OCI-LY3 (cell line): ENCODE measurements around the gene METAP1.
"Not testable (repeated sequence)": the region's sequence is repeated elsewhere in the genome, so short reads cannot be mapped to it uniquely, and the experiment has no call there.

ENCODE experiments used
- H2AFZ ChIP-seq: fragments of 200-600, 300-600 bp; shearing (Covaris generic); 2 replicates; pipeline ENCODE4 v1.6.0; 2014; ENCODE audit warnings: antibody characterized with exemption, low read depth, low read length
- H3K27ac ChIP-seq: fragments of 200-600, 300-600 bp; sonication (generic); 2 replicates; pipeline ENCODE4 v1.5.1; 2014; ENCODE audit warnings: mild to moderate bottlenecking, low read length, moderate library complexity, mixed read lengths
- H3K27me3 ChIP-seq: fragments of 200-600, 300-600 bp; sonication (generic); 2 replicates; pipeline ENCODE4 v1.6.1; 2014; ENCODE audit warnings: low read depth, low read length, mixed read lengths
- H3K36me3 ChIP-seq: fragments of 200-600, 300-600 bp; sonication (generic); replicated peaks from 2 replicates; pipeline ENCODE3; 2014; ENCODE audit warnings: low read depth, low read length, mixed read lengths
- H3K4me1 ChIP-seq: fragments of 300-600, 200-600 bp; sonication (generic); 2 replicates; pipeline ENCODE4 v1.6.1; 2014; ENCODE audit warnings: low read length, mixed read lengths
- H3K4me2 ChIP-seq: fragments of 200-600, 300-600 bp; sonication (generic); 2 replicates; pipeline ENCODE4 v1.6.1; 2014; ENCODE audit warnings: low read length, mixed read lengths
- H3K4me3 ChIP-seq: fragments of 300-600, 200-600 bp; sonication (generic); 2 replicates; pipeline ENCODE4 v1.5.1; 2014; ENCODE audit warnings: antibody characterized with exemption, mild to moderate bottlenecking, low read length, moderate library complexity
- H3K79me2 ChIP-seq: fragments of 300-600, 200-600 bp; shearing (Covaris generic); 2 replicates; pipeline ENCODE4 v1.6.1; 2014; ENCODE audit warnings: mild to moderate bottlenecking, low read length, mixed read lengths
- H3K9ac ChIP-seq: fragments of 300-600, 200-600 bp; shearing (Covaris generic); 2 replicates; pipeline ENCODE4 v1.6.0; 2014; ENCODE audit warnings: mild to moderate bottlenecking, low read length, moderate library complexity
- H3K9me3 ChIP-seq: fragments of 200-600, 300-600 bp; shearing (Covaris generic); 2 replicates; pipeline ENCODE4 v1.6.1; 2014; ENCODE audit warnings: low read length, mixed read lengths; ENCODE audit not compliant: insufficient read depth
- H4K20me1 ChIP-seq: fragments of 200-600, 300-600 bp; sonication (generic); 2 replicates; pipeline ENCODE4 v1.6.1; 2016; ENCODE audit warnings: low read length, mixed read lengths; ENCODE audit not compliant: insufficient read depth
- EZH2phosphoT487 ChIP-seq: fragments of 200-600 bp; shearing (Covaris generic); IDR thresholded peaks from 2 replicates; pipeline ENCODE4 v1.6.1; 2018; ENCODE audit warnings: antibody characterized with exemption, mixed run types, low read depth
- TF ChIP-seq, protein P1 (sequence below): fragments of 200-600, 300-600 bp; sonication (generic); IDR thresholded peaks from 2 replicates; pipeline ENCODE4 v1.5.1; 2014; ENCODE audit warnings: antibody characterized with exemption, low read length, low read depth

Gene METAP1

DNA sequence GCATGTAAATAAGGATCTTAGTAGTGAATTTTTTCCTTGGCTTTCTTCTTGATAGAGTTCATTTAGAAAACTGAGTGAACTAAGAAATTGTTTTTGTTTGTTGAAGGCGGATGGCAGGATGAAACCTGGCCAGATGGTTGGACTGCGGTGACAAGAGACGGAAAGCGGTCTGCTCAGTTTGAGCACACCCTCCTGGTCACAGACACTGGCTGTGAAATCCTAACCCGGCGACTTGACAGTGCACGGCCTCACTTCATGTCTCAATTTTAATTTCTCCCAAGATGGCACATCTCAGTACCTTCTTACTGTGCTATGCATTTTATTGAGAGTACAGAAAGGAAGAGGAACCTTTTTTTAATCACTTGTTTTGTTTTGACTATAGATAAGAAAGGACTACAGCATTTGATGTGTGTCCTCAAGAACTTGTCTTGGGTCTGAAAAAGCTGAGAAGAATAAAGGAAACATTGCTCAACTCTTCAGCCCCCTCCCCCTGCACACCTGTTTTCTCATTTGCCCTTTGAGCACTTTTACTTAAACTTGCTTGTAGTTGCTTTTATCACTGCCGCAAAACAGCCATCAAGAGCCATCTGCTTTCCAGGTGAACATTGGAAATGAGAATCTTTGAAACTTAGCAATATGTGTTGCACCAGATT lies 65.7 kb downstream of the METAP1 start:
- Histone ChIP-seq H4K20me1 (peaks cover 3% of the 10 kb centered on the region; the same call in 1 of the 2 replicates), H3K36me3 (peaks cover 11% of the 10 kb centered on the region), H3K9ac (no peak overlapping the region), H3K4me1 (peaks cover 23% of the 10 kb centered on the region), H3K9me3 (no peaks in the 10 kb centered on the region), H3K79me2 (no peaks in the 10 kb centered on the region), H3K4me3 (no peak overlapping the region), H3K27ac (peak overlapping the region; percentile 51), H3K4me2 (peak overlapping the region; percentile 64; the same call in 1 of the 2 replicates), H2AFZ (no peak overlapping the region), H3K27me3 (no peaks in the 10 kb centered on the region)
- TF ChIP-seq, protein P1, sequence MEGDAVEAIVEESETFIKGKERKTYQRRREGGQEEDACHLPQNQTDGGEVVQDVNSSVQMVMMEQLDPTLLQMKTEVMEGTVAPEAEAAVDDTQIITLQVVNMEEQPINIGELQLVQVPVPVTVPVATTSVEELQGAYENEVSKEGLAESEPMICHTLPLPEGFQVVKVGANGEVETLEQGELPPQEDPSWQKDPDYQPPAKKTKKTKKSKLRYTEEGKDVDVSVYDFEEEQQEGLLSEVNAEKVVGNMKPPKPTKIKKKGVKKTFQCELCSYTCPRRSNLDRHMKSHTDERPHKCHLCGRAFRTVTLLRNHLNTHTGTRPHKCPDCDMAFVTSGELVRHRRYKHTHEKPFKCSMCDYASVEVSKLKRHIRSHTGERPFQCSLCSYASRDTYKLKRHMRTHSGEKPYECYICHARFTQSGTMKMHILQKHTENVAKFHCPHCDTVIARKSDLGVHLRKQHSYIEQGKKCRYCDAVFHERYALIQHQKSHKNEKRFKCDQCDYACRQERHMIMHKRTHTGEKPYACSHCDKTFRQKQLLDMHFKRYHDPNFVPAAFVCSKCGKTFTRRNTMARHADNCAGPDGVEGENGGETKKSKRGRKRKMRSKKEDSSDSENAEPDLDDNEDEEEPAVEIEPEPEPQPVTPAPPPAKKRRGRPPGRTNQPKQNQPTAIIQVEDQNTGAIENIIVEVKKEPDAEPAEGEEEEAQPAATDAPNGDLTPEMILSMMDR, result no peak
- TF ChIP-seq EZH2phosphoT487, result no peak

DNA sequence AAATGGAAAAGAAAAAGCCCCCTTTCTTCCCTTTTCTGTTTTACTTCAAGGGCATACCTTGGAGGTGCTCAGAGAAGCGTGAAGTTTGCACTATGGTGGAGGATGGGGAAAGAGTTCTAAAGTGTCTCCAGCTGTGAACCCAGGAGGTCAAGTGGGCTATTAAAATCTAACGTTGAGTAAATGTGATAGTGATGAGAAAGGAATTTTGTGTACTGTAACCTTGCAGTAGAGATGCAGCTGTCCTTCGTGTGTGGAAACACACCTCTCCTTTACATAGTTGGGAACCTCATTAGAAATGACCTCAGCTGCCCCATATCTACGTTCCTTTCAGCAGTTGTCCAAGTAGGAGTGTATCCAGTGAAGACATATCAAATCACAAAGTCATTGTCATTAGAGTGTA lies 66.6 kb downstream of the METAP1 start:
- H3K9me3 ChIP-seq, result no peaks in the 10 kb centered on the region
- peak overlapping the region; percentile 64 for H3K4me2 ChIP-seq
- H3K4me1 ChIP-seq, result peaks cover 20% of the 10 kb centered on the region
- H3K27me3 ChIP-seq, result no peaks in the 10 kb centered on the region
- TF ChIP-seq EZH2phosphoT487, result no peak
- TF ChIP-seq, protein P1, result no peak
- peak overlapping the region; percentile 51 for H3K27ac ChIP-seq
- no peaks in the 10 kb centered on the region for H3K79me2 ChIP-seq
- H3K36me3 ChIP-seq, result peaks cover 11% of the 10 kb centered on the region
- no peak overlapping the region for H2AFZ ChIP-seq
- no peak overlapping the region for H3K9ac ChIP-seq
- peak overlapping the region; percentile 32; the same call in 1 of the 2 replicates for H3K4me3 ChIP-seq
- H4K20me1 ChIP-seq, result peaks cover 3% of the 10 kb centered on the region; the same call in 1 of the 2 replicates

DNA sequence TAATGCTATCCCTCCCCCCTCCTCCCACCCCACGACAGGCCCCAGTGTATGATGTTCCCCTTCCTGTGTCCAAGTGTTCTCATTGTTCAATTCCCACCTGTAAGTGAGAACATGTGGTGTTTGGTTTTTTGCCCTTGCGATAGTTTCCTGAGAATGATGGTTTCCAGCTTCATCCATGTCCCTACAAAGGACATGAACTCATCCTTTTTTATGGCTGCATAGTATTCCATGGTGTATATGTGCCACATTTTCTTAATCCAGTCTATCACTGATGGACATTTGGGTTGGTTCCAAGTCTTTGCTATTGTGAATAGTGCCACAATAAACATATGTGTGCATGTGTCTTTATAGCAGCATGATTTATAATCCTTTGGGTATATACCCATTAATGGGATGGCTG lies 70.0 kb downstream of the METAP1 start:
- H2AFZ ChIP-seq, H3K27ac ChIP-seq, H4K20me1 ChIP-seq, H3K4me3 ChIP-seq, H3K9me3 ChIP-seq, H3K4me2 ChIP-seq, H3K9ac ChIP-seq, H3K27me3 ChIP-seq, H3K79me2 ChIP-seq: not testable (repeated sequence)
- peaks cover 12% of the 10 kb centered on the region for H3K36me3 ChIP-seq
- peaks cover 20% of the 10 kb centered on the region for H3K4me1 ChIP-seq

DNA sequence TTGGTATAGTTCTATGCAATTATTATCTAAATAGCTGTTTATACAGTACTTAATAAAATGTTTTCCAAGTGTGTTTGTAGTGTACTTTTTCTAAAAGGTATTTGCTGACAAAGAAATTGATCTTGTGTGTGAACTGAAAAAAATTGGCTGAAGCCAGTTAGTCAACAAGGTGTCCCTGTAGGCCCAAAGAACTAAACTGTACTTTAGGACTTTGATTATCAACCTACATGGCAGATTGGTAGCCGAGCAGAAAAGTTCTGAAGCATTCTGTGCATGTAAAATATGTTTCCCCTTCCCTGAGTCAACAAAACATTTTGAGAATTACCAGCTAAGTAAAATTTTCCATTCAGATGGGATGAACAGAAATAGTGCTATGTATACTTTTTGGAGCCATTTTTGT lies 72.1 kb downstream of the METAP1 start:
- Histone ChIP-seq H2AFZ (no peak overlapping the region), H3K4me1 (peaks cover 2% of the 10 kb centered on the region; the same call in 1 of the 2 replicates), H3K79me2 (no peaks in the 10 kb centered on the region), H3K27me3 (no peaks in the 10 kb centered on the region), H3K4me2 (no peak overlapping the region), H3K27ac (no peak overlapping the region), H4K20me1 (no peaks in the 10 kb centered on the region), H3K9me3 (no peaks in the 10 kb centered on the region), H3K4me3 (no peak overlapping the region), H3K36me3 (peaks cover 18% of the 10 kb centered on the region), H3K9ac (no peak overlapping the region)
- TF ChIP-seq EZH2phosphoT487, result no peak

DNA sequence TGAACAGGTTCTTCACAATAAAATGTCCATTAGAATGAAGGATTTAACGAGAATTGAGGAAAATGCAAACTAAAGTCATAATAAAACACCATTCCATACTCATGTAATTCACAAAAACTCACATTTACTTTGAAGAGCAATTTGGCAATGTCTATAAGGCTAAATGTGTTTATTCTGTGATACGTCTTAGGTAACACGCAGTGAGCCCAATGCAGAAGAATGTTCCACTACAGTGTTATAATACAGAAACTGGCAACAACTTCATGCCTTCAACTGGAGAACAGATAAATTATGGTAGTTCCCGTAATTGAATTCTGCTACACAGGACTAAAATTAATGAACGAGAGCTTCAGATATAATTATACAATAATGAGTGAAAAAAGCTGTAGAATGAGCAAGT lies 75.6 kb downstream of the METAP1 start:
- H3K27me3 ChIP-seq, result no peaks in the 10 kb centered on the region
- H2AFZ ChIP-seq, result no peak overlapping the region
- no peaks in the 10 kb centered on the region for H4K20me1 ChIP-seq
- no peak overlapping the region for H3K27ac ChIP-seq
- H3K4me1 ChIP-seq, result no peaks in the 10 kb centered on the region
- H3K9me3 ChIP-seq, result no peaks in the 10 kb centered on the region
- no peak overlapping the region for H3K4me2 ChIP-seq
- H3K9ac ChIP-seq, result no peak overlapping the region
- no peak for TF ChIP-seq EZH2phosphoT487
- TF ChIP-seq, protein P1, result no peak
- H3K79me2 ChIP-seq, result no peaks in the 10 kb centered on the region
- H3K4me3 ChIP-seq, result no peak overlapping the region
- peaks cover 30% of the 10 kb centered on the region for H3K36me3 ChIP-seq
